CD4-positive, alpha-beta T cell treated with Interleukin-15 for 1 hour (primary cell): Measurements from ENCODE around the gene CPSF4.

Experiments used
- DNase-seq: peaks from one replicate; pipeline ENCODE4 v3.0.0-alpha.2; 2020

The CPSF4 gene

GRCh38 chr7:99449326-99449725, 10.6 kb downstream of the CPSF4 start:
- no peak for DNase-seq

- no peak for DNase-seq
These were observed 13.2 kb downstream of the CPSF4 start for GRCh38 chr7:99451936-99452335.

GRCh38 chr7:99452541-99452940, 13.8 kb downstream of the CPSF4 start:
- no peak for DNase-seq

DNA sequence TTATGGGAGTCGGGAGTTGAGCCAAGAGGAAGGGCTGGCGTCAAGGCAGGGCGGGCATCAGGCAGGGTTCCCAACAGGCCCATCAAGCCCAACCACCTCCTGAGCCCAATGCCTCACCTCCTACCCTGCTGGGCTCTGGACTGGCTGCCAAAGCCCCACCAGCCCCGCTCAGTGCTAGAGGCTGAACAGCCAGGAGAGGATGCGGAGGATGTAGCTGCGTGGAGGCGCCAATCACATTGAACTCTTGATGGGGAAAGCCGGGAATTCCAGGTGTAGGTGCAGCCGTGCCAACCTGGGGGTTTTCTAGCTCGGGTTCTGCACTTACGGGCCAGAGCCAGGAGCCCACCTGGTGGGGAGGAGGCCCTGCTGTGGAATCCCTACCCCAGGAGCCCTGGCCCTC, 14.4 kb downstream of the CPSF4 start:
- no peak for DNase-seq

- DNase-seq: no peak
These were observed 17.1 kb downstream of the CPSF4 start for GRCh38 chr7:99455874-99456273.

DNA sequence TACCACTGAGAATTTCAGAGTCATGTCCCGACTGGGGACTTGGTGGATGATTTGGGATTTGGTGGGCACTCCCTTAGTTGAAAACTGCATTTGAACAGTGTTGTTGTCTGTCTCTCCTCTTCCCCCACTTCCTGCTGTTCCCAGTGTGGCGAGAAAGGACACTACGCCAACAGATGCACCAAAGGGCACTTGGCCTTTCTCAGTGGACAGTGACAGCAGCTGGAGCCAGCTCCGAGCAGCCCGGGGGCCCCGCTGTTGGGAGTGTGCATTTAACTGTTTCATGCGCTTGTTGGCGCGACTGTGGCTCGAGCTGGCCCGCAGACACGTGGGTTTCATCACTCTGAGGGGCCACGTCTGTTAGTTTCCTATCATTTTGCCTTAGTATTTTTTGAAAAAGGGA, 17.5 kb downstream of the CPSF4 start:
- no peak for DNase-seq

DNA sequence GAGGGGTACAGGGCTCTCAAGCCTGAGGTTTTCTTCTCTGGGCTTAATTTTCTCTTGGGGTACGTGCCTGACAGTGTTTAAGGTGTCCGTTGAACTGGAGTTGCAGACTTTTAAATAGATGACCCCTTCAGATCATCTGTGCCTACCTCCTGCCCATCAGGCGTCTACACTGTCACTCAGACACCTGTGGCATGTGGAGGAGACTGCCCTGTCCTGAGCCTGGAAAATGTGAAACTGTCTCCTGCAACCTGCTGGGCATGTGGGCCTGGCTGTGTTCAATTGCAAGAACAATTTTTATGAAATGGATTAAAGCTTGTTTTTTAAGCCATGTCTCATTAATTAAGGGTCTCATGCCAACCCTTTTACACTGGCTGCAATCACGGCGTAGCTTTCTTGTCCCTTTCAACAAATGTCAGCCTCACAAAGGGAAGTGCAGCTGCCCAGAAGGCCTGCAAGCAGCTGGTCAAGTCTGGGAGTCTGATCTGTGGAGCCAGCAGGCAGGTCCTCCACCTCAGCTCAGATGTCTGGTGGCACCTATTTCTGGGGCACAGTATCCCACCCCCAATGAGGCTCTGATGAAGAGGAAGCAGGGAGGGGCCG, 18.4 kb downstream of the CPSF4 start:
- DNase-seq: no peak

DNA sequence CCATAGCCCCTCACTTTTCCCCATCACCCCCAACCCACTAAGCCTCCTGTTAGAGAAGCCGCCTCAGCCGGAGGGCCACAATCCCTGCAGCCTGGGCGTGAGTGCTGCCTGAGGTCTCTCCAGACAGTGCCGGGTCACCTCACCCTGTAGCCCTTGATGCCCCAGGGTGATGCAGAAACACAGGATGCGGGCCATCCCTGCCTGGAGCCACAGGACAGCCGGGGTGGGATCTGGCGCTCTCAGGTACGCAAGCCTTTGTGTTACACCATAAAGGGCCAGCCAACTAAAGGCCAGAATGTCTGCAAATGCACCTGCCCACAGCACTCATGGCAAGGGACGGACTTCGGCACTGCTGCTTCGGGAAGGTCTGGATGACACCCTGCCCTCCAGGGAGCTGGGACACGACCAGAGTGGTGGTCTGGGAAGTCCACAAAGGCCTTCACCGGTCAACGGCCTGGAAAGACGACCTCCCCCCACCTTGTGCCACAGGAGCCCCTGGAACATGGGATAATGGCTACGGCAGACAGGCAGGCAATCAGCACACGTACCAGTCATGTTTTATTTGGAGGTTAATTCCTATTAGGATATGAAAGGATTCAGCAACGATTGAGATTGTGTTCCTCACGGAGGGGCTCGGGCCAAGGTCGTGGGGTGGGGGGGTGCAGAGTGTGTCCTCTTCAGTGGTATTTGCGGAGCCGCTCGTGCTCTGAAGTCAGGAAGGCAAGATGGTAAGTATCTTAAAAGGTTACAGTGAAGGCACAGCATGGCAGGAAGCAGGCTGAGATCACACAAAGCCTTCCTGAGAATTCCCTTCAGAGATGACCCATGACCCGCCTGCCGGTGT, 19.1 kb downstream of the CPSF4 start:
- DNase-seq: no peak

- DNase-seq: no peak
These were observed 20.3 kb downstream of the CPSF4 start for GRCh38 chr7:99459087-99459486.

DNA sequence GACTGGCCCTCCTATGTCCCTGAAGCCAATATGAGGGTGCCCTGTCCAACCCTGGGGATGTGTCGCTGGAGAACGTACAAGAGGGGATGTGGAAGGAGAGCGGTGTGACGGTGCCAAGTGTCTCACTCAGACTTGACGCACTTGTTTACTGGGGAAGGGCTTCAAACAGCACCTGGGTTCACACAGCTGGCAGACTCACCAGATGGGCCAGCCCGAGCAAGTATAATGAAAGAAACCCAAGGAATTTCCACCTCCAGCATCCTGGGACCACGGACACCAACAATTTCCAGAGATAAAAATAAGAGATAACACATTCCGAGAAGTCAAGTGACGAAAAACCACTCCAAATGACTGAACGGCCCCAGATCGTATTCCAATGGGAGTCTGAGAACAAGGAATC, 21.9 kb downstream of the CPSF4 start:
- DNase-seq: no peak

GRCh38 chr7:99461221-99461620, 22.5 kb downstream of the CPSF4 start:
- DNase-seq: no peak

- DNase-seq: no peak
These were observed 26.7 kb downstream of the CPSF4 start for GRCh38 chr7:99465421-99465768.

DNA sequence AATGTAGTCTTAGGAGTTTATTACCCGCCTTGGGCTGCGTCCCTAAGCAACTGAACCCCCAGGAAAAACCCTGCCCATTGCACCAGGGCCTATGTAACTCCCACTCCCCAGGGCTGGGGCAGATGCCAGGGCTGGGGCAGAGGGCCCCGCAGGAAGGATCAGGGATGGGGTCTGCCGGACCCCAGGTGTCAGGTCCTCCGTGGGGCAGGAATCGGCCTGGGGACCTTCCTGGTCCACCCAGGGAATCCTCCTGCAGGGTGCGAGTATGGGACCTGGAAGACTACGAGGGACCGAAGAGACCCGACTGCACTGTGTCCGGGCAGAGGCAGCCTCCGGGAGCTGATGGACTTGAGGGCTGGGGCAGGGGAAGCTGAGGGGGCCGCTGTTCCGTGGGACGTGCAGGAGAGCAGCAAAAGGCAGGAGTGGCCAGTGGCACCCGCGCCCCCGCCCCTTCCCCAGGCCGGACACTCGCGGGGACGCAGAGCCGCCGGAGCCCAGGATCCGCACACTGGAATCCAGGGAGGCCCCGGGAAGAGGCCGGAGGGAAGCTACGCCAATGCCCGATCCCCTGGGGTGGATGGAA, 29.7 kb downstream of the CPSF4 start:
- no peak for DNase-seq

DNA sequence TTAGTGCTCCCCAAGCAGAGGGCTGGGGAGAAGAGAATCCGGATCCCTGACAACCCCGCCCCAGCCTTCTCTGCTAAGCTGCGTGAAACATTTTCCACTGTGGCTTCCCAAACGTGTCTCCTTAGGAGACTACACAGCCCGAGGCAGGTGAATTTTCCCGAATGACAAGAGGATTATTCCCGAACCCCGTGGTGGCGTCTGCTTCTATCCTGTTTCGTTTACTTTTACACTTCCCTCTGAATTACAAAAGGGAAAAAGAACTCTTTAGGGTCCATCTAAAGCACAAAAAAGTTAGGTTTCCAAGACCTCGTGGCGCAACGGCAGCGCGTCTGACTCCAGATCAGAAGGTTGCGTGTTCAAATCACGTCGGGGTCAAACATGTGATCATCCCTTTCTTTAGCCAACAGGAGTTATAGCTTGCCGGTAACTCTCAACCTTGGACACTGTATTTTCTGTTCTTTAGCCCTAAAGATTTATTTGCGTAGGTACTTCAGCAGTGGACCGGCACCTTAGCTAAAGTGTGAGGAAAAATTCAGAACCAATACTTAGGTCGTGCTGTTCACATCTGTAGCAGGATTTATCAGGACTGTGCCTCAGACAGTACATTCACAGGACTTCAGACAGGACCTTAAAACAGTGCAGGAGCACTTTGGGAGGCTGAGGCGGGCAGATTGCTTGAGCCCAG, 30.8 kb downstream of the CPSF4 start:
- no peak for DNase-seq

DNA sequence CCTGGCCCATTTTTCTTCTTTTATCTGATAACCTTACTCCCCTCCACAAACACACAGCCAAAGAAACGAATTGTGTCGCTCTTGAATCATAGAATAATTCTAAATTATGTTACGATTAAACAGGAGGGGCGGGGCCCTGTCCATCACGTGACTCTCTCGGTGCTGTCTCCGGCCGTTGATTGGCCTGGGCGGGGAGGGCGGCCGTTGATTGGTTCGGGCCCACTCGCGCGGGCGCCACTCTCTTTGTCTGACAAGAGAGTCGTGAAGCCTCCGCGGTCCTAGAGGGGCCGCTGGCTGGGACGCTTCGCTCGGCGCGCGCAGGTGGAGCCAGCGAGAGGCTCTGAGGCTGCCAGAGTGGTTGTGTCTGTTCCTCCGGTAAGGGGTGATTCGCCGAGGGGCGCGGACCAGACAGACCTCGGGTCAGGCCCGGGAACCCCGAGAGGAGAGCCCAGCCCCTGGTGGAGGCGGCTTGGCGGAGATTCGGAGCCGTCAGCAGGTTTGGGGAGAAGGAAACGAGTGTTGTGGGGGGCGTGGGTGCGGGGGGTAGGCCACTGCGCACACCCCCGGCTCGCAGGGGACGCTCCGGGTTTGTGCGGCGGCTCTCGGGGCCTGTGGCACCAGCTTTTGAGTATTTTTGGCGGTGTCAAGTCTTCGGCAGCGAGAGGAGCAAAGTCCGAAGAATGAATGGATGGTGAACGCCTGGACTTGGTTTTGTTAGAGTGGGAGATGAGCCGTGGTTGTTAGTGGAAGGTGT, 34.0 kb downstream of the CPSF4 start, which contains the start of gene ZNF789:
Gene ZNF789 (plus strand): TSS at position 330 of the 754 bp plus-strand sequence. CDS start 3,567 bp downstream, outside the sequence.
- DNase-seq: peak; percentile 97

- DNase-seq: no peak
These were observed 34.5 kb downstream of the CPSF4 start for GRCh38 chr7:99473315-99473596.

DNA sequence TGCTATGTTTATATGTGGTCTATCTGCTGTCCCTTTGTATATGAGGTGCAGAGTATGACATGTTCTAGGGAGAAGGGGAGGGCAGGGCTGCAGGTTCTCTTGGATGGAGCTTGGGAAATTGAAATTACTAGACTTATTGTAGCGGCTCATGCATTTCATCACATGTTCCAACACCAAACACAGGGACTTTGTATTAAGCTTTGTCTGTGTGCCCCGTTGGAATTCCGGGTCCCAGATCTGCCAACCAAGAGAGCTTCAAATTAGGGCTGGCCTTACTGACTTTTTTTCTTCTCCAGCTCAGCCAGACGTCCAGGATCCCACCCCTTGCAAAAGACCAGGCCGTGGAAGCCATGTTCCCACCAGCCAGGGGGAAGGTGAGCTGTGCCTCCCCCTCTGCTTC, 37.4 kb downstream of the CPSF4 start:
- no peak for DNase-seq

DNA sequence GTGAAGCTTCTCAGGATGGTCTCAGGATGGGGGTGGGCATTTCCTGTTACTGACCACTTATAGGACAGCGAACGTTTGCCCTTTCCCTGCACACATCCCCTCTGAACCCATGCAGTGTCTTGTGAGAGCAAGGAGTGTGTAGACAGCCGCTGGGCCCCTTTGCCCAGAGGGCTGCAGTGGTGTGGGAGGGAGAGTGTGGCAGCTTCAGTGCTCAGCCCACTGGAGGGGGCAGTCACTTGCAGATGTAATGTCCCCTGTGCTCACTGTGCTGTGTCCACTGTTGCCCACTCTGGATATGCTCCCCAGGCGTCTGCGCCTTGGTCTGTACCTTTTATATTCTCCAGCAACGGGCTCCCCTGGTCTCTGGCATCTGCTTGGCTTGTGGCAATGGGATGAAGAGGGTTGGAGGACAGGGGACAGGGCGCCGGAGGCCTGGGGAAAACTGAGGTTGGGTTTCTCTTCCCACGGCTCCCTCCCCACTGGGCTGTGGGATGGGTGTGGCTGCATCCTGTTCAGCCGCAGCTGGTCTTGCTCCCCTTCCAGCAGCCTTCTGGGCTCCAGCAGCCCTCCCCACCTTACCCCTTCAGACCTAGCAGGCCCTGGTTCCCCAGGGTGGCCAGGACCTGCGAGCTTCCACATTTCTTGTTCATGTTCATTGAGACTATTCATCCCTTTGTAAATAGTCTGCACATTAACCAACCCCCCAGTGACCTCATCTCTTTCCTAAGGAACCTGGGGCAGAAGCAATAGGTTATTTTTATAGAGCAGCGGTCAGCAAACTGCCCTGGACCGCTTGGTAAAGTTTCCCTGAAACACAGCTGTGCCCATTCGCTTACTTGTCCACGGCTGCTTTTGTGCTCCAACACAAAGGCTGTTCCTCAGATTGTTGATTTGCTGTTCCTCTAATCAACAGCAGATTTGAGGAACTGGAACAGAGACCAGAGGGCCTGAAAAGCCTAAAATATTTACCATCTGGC, 40.0 kb downstream of the CPSF4 start:
- DNase-seq: no peak

- DNase-seq: no peak
These were observed 46.4 kb downstream of the CPSF4 start for GRCh38 chr7:99485094-99485493.

- no peak for DNase-seq
These were observed 50.5 kb downstream of the CPSF4 start for GRCh38 chr7:99489235-99489634.

DNA sequence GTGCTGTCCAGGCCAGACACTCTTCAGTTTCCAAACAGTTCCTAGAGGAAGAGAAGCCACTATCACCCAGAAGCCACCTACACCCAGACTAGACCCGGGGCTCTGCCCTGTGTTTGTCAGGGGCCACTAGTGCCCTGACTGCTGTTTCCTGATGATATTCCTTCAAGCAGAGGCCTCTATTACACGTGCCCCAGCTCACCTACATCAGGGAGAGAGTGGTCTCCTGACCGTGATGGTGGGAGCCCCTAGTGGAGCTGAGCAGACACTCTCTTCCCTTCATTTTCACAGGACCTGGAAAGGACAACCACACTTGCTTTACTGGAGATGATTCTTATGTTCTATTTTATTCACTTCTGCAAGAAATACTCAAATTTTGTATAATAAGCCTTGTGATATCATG, 52.1 kb downstream of the CPSF4 start:
- no peak for DNase-seq

DNA sequence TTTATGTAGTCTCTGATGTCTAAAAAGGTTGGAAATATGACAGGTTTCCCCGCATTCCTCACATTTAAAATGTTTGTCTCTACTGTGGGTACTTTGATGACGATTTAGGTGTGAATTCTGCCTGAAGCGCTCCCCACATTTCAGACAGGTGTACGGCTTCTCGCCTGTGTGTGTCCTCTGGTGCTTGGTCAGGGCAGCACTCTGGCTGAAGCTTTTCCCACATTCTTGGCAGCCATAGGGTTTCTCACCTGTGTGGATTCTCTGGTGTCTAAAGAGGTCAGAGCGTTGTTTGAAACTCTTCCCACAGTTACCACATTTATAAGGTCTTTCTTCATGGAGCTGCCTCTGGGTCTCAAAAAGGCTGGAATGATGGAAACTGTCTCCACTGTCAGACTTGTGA, 55.1 kb downstream of the CPSF4 start:
- no peak for DNase-seq
